Colon (tissue), 2 donors: ENCODE data around the gene RBAK.
"Not testable (repeated sequence)": the region's sequence is repeated elsewhere in the genome, so short reads cannot be mapped to it uniquely, and the experiment has no call there.

Source experiments
- FAIRE-seq: peaks from 2 replicates; lab custom pipeline; 2012; peaks lifted over from hg19 to GRCh38; lab: Jason Lieb, UNC
- donor health status: control.
- donor health status: control.

The RBAK gene

DNA sequence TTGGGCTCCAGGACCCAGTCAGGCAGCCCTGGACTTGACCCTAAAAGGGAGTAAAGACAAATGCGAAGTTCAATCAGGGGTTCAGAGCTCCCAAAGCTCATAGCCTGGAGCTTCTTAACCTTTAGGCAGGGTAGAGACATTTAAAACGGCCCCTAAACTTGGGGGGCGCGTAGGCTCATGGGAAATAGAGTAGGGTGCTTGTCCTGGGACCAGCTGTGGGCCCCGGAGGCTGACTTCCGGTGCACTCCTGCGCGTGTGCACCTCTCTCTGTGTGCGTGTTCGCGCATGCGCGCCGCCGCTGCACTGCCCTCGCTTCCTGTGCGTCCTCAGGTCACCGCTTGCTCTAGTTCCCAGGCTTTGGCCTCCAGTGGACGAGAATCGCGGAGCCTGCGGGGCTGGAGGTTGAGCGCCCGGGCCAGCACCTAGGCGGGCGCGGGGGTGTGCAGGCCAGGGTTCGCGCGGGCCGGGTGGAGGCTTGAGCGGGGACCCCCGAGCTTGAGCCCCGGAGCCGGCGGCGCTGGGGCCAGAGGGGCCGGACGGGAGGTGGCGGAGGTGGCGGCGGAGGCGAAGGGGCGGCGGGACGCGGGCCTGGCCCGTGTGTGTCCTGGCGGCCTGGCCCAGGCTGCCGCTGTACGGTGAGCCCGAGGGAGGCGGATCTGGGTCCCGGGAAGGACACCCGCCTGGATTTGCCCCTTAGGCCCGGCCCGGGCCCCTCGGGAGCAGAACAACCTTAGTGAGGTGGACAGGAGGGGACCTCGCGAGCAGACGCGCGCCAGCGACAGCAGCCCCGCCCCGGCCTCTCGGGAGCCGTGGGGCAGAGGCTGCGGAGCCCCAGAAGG, at the start of gene RBAK:
RBAK (plus strand) TSS at position 303 of the 839 bp plus-strand sequence. CDS start 2,217 bp downstream, outside the sequence.
- no peak for FAIRE-seq

- no peak for FAIRE-seq
These were observed 48.9 kb upstream of the RBAK start for GRCh38 chr7:4996696-4997222.

DNA sequence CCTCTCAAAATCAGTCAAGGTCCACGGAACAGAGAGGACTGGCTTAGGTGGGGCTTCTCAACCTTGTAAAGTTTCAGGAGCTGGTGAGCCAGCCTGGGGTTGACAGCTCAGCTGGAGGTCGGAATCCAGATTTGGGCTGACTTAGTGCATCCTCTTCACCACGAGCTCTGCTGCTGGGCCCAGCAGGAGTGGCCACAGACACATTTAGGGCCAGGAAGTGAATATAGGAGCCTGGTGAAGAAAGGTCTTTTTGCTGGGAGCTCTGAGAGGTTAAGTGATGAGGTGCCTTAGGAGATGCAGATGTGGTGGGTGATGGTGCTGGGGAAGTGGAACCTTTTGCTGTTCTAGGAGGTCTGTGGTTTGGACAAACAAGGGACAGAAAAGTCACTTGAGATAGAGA, 47.4 kb upstream of the RBAK start:
- FAIRE-seq: no peak

DNA sequence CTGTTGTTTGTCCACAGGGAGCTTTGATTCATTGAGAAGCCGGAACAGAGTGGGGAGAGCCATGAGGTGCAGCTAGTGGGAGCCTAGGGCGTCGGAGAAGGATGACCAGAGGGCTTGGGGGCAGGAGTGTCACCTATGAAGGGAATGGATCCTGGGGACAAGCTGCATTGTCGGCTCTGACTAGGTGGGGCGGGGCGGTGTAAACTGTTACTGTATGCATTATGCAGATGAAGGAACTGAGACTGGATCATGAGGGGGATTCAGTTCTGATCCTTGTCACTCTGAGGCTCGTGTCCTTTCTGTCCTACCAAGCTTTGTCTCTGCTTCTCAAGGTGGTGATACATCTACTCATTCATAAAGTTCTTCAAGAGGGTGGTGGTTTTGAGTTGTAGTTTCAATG, 46.8 kb upstream of the RBAK start:
- no peak for FAIRE-seq

- FAIRE-seq: no peak
These were observed 46.2 kb upstream of the RBAK start for GRCh38 chr7:4999369-4999950.

DNA sequence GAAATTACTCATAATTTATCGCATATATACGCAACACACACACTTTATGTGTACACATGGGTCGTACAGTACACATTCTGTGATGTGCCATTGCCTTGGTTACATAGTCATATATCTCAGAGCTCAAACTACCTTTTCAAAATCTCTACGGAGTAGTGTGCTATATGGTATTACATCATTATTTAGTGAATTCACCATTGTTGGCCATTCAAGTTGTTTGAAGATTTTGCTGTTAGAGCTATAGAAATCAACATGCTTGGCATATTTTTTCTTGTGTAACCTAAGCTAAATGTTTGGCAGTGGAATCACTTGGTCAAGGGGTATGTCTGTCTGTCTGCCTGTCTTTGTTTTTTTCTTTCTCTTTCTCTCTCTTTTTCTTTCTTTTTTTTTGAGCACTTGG, 44.7 kb upstream of the RBAK start:
- FAIRE-seq: no peak

DNA sequence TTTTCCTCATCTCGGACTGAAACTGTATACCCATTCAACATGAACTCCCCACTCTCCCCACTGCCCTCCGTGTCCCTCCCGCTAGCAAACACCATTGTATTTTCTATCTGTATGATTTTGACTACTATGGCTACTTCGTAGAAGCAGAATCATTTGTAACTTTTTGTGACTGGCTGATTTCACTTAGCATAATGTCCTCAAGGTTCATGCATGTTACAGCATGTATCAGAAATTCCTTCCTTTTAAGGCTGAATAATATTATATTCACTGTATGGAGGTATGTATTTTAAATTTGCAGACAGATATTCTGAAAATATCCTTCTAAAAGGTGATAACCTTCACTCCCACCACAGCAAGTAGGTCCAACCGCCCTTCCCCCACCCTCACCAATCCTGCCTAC, 43.7 kb upstream of the RBAK start:
- no peak for FAIRE-seq

GRCh38 chr7:5005066-5005465, 40.6 kb upstream of the RBAK start:
- FAIRE-seq: no peak

DNA sequence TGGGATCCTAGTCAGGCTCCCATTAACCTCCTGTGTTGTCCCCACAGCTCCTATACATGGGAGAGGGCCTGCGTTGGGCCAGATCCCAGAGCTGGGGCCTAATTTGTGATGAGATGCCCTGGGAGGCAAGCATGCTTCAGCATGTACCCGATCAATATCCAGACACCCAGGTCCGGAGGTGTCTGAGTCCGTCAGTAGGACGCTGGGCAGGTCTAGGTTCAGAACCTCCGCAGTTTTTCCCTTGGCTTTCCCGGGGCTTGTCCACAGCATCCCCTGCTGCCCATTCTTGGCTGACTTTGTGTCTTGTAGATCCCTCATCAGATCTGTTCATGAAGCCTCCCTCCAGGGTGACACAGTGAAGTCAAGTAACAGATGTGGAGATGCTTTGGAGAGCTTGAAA, 32.7 kb upstream of the RBAK start:
- FAIRE-seq: no peak

- FAIRE-seq: not testable (repeated sequence)
These were observed 29.7 kb upstream of the RBAK start for GRCh38 chr7:5015936-5016335.

DNA sequence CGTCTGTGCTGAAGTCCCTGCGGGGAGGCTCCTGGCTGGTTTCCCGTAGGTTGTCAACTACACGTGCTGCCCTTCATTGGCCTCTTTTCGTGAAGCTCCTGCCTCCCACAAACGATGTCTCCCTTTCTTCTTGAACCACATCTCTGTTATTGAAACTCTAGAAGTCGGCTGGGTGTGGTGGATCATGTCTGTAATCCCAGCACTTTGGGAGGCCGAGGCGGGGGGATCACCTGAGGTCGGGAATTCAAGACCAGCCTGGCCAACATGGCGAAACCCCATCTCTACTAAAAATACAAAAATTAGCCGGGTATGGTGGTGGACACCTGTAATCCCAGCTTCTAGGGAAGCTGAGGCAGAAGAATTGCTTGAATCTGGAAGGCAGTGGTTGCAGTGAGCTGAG, 28.0 kb upstream of the RBAK start:
- not testable (repeated sequence) for FAIRE-seq

GRCh38 chr7:5020098-5020497, 25.6 kb upstream of the RBAK start:
- FAIRE-seq: no peak

- not testable (repeated sequence) for FAIRE-seq
These were observed 24.6 kb upstream of the RBAK start for GRCh38 chr7:5020976-5021550.

DNA sequence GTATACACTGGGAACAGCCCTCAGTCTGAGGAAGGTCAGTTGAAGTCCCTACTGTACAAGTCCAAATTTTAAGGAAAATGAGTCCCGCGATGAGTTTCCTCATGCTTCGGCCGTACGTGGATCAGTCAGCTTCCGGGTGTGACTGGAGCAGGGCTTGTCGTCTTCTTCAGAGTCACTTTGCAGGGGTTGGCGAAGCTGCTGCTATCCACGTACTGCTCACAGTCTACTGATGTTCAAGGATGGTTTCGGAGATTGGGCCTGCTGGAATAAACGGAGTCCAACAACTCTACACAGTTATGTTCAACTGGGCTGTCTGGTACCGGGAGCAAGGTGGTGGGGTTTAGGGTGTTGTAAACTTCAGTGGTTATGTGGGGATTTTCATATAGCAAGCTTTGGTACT, 22.0 kb upstream of the RBAK start:
- FAIRE-seq: not testable (repeated sequence)

GRCh38 chr7:5027796-5028410, 17.8 kb upstream of the RBAK start:
- FAIRE-seq: not testable (repeated sequence)

DNA sequence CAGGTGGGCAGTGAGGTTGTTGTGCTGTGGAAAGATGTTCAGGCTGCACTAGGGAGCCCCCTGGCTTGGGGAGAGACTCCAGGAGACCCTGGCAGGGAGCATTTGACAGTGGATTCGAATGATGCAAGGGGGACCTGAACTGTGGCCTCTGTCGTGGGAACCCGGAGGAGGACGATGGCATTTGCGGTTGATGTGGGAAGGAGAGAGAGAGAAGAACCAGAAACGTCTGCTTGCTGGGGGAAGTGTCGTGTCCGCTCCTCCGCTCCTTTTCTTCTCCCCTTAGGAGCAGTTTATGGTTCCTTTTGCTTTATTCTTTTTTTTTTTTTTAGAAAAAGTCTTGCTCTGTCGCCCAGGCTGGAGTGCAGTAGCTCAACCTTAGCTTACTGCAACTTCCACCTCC, 12.5 kb upstream of the RBAK start:
- not testable (repeated sequence) for FAIRE-seq

DNA sequence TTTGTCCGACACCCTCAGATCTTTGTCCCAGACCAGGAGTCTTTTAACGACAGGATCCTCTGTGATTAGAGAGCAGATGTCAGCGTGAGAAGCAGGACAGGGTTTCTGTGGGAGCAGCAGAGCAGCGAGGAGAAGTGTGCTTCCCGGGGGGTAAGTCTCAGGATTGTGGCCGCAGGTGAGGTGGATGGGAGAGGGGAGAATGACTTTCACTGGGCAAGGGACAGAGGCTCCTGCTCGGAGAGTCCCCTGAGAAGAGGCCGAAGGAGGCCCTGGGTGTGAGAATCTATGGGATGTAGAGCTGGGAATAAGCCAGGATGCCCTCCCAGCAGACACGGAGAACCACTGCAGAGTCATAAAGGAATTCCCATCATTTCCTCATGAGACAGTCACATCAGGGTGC, 10.4 kb upstream of the RBAK start:
- FAIRE-seq: no peak

DNA sequence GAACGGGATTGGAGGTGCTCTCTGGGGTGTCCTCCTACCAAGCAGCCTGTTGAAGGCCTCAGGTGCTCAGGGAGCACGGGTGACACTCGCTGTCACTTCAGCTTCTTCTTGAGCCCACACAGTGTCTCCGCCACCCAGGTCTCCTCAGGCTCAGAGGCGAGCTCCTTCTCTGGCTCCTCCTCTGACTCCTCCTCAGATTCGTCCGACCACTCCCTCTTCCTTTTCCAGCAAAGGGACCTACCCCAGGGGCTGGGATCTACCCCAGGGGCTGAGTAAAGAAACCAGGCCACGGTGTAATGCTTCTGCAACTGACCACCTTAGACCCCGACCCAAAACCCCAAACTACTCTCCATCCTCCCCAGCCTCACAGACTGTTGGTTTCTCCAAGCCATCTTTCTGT, 9.2 kb upstream of the RBAK start:
- FAIRE-seq: no peak

DNA sequence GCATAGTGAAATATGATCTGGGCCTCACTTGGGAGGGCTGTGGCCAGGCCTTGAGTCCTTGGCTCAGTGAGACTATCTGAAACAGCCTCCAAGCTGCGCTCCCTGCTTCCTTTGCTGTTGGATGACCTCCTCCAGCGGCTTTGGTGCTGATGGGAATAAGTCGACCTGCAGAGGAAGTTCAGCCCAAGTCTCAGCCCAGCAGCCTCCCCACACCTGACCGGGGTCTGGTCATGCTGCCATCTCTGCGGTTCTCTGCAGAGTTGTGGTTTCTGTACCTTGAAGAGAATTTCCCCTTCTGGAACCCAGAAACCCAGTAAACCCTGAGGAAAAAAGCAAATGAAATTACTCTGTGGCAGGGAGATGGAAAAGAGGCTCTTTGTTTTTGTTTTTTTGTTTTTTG, 4.6 kb upstream of the RBAK start:
- no peak for FAIRE-seq

DNA sequence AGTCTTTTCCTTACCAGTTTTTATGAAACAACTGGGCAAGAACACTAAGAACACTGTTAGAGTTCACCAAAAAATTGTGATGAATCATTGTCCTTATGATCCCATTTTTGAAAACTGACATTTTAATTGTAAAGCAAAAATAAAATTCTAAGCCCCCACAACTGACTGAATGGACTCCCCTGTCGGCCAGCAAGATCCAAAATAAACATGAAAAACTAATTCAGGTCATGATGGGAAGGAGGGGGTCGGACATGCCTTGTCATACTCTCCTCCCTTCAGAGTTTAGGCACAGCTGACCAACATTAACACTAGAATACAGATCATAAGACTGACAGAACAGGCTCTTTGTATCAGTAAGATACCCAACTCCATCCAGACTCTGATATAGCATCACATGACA, 2.0 kb upstream of the RBAK start:
- no peak for FAIRE-seq

DNA sequence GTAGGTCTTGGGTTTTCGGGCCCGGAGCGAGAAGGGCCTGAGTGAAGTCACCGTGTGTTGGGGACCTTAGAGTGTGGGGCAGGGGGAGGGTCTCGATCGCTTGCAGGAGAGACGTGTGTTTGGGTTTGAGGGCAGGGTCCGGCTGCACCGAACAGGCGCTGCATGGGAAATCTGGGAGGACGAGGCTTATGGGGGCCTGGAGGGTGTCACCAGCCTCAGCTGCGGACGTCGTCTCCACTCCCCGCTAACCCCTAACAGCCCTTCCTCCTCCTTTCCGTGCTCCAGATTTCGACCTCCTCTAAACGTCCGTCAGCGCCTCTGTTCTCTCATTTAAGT, 705 bp downstream of the RBAK start:
- not testable (repeated sequence) for FAIRE-seq

DNA sequence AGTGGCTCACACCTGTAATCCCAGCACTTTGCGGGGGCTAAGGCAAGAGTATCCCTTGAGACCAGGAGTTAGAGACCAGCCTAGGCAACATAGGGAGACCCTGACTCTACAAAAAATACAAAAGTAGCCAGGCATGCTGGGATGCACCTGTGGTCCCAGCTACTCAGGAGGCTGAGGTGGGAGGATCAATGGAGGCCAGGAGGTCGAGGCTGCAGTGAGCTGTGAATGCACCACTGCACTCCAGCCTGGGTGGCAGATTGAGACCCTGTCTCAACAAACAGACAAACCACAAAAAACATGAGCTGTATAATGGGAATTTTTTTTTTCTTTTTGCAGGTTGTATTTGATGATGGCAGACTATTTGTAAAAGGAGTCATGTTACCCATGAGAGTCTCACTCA, 1.5 kb downstream of the RBAK start:
- FAIRE-seq: not testable (repeated sequence)

- FAIRE-seq: no peak
These were observed 5.0 kb downstream of the RBAK start for GRCh38 chr7:5050676-5051075.
